ENCODE measurements around the gene MAP4K1.
"Not testable (repeated sequence)": the region's sequence is repeated elsewhere in the genome, so short reads cannot be mapped to it uniquely, and the experiment has no call there.

The MAP4K1 gene

GRCh38 chr19:38564981-38565690 is 52.6 kb downstream of the MAP4K1 start:
- DNase-seq: no peak

- no peak for DNase-seq
These were observed 54.3 kb downstream of the MAP4K1 start for GRCh38 chr19:38563475-38563874.

- no peak for DNase-seq
These were observed 55.7 kb downstream of the MAP4K1 start for GRCh38 chr19:38562096-38562495.

- DNase-seq: no peak
These were observed 56.1 kb downstream of the MAP4K1 start for GRCh38 chr19:38561658-38562057.

GRCh38 chr19:38561053-38561606 is 56.6 kb downstream of the MAP4K1 start:
- DNase-seq: no peak

- DNase-seq: no peak
These were observed 58.0 kb downstream of the MAP4K1 start for GRCh38 chr19:38559428-38560401.

GRCh38 chr19:38558933-38559332 is 58.8 kb downstream of the MAP4K1 start:
- not testable (repeated sequence) for DNase-seq

GRCh38 chr19:38557205-38557799 is 60.5 kb downstream of the MAP4K1 start:
- no peak for DNase-seq

- DNase-seq: no peak
These were observed 61.1 kb downstream of the MAP4K1 start for GRCh38 chr19:38556521-38557174.

GRCh38 chr19:38555200-38555599 is 62.6 kb downstream of the MAP4K1 start:
- no peak for DNase-seq

GRCh38 chr19:38554676-38555141 is 63.0 kb downstream of the MAP4K1 start:
- no peak for DNase-seq

- not testable (repeated sequence) for DNase-seq
These were observed 64.5 kb downstream of the MAP4K1 start for GRCh38 chr19:38553239-38553638.

- no peak for DNase-seq
These were observed 66.3 kb downstream of the MAP4K1 start for GRCh38 chr19:38551450-38551813.

GRCh38 chr19:38550376-38550775 is 67.4 kb downstream of the MAP4K1 start:
- no peak for DNase-seq

GRCh38 chr19:38549942-38550341 is 67.8 kb downstream of the MAP4K1 start:
- DNase-seq: no peak

GRCh38 chr19:38549061-38549460 is 68.7 kb downstream of the MAP4K1 start:
- DNase-seq: no peak

- DNase-seq: no peak
These were observed 70.3 kb downstream of the MAP4K1 start for GRCh38 chr19:38547421-38547820.

GRCh38 chr19:38545596-38545995 is 72.2 kb downstream of the MAP4K1 start:
- DNase-seq: no peak

GRCh38 chr19:38544569-38545315 is 73.0 kb downstream of the MAP4K1 start:
- DNase-seq: no peak

GRCh38 chr19:38543807-38544568 is 73.8 kb downstream of the MAP4K1 start:
- no peak for DNase-seq

- no peak for DNase-seq
These were observed 74.4 kb downstream of the MAP4K1 start for GRCh38 chr19:38543286-38543806.

Data from NCI-H510A (cell line).